Gastrocnemius medialis (tissue), 4 donors: Measurements from ENCODE around the gene RMND1. TPM values are rescaled to one million over a fixed set of nuclear protein-coding genes. Genes with fewer than 3 reads are reported as not detected.
"Not testable (repeated sequence)": the region's sequence is repeated elsewhere in the genome, so short reads cannot be mapped to it uniquely, and the experiment has no call there.

Experiments used
- ATAC-seq, 2 donors: fragments of 150-250 bp; one replicate each; pipeline ENCODE4 v1.9.1; 2016
- DNase-seq, 2 donors: peaks; one replicate each; pipeline ENCODE4 v3.0.0-alpha.2; 2019
- H3K27ac ChIP-seq, 4 donors: fragments of 200-600 bp; sonication (generic); 1 replicate in 1 of 4; 2 replicates in 3 of 4; pipeline ENCODE4 v1.5.1; 2016 to 2018; ENCODE audit warnings: mild to moderate bottlenecking in 2 of 4, moderate library complexity in 1 of 4
- H3K27me3 ChIP-seq, 3 donors: fragments of 200-600 bp; sonication (generic) in 2 of 3; 1 replicate in 1 of 3; 2 replicates in 2 of 3; pipeline versions ENCODE4 v1.5.1 to v1.6.0; 2016 to 2019; ENCODE audit warnings: mild to moderate bottlenecking in 1 of 3, moderate library complexity in 1 of 3
- H3K36me3 ChIP-seq, 2 donors: fragments of 200-600 bp; sonication (generic) in 1 of 2; one replicate each; pipeline ENCODE4 v1.5.1; 2017 to 2018
- H3K4me1 ChIP-seq, 2 donors: fragments of 200-600 bp; sonication (generic) in 1 of 2; one replicate each; pipeline ENCODE4 v1.5.1; 2016 to 2017; ENCODE audit warnings: mild to moderate bottlenecking in 2 of 2
- H3K4me3 ChIP-seq, 4 donors: fragments of 200-600 bp; sonication (generic) in 3 of 4; 1 replicate in 1 of 4; 2 replicates in 3 of 4; pipeline ENCODE4 v1.5.1; 2016 to 2019; ENCODE audit warnings: mild to moderate bottlenecking in 2 of 4
- H3K9me3 ChIP-seq, 3 donors: fragments of 200-600 bp; sonication (generic) in 2 of 3; 1 replicate in 1 of 3; 2 replicates in 2 of 3; pipeline ENCODE4 v1.5.1; 2016 to 2019
- POLR2A ChIP-seq, 2 donors: fragments of 450-650 bp; IDR thresholded peaks; one replicate each; pipeline ENCODE4 v1.6.1; 2017; ENCODE audit warnings: antibody characterized with exemption in 2 of 2, mild to moderate bottlenecking in 2 of 2, moderate library complexity in 2 of 2
- in situ Hi-C, 4 donors: fragments of 200-750 bp; cut with MboI; loops; one replicate each; pipeline versions ENCODE4 v1.15.0 to v1.8.0; 2017; ENCODE audit warnings: low sequenced_read_pairs in 4 of 4
- intact Hi-C: fragments of 100-400 bp; cut with DNase I; formaldehyde crosslinking; loops from one replicate; pipeline ENCODE4 v1.15.1; 2023; ENCODE audit warnings: low total_unique reads
- total RNA-seq, 4 donors: library from RNA; depleted of rRNA; stranded (reverse); fragments of >200 nt; gene quantifications; one replicate each; pipeline versions ENCODE4 v1.1.0 to v1.2.3, GENCODE V29; 2016
- TF ChIP-seq, protein P1 (sequence below), 5 experiments: fragments of 450-650 bp in 3 of 5; fragments of 200-600 bp in 2 of 5; sonication (generic) in 2 of 5; IDR thresholded peaks in 4 of 5; conservative IDR thresholded peaks in 1 of 5; 1 replicate in 4 of 5; 2 replicates in 1 of 5; pipeline ENCODE4 v1.5.1; 2016 to 2019; ENCODE audit warnings: antibody characterized with exemption in 5 of 5, mild to moderate bottlenecking in 3 of 5, moderate library complexity in 3 of 5

RMND1 gene
- total RNA-seq, 4 donors from 2014 or later: 6.4 to 9.6 (median 8.4) TPM

DNA sequence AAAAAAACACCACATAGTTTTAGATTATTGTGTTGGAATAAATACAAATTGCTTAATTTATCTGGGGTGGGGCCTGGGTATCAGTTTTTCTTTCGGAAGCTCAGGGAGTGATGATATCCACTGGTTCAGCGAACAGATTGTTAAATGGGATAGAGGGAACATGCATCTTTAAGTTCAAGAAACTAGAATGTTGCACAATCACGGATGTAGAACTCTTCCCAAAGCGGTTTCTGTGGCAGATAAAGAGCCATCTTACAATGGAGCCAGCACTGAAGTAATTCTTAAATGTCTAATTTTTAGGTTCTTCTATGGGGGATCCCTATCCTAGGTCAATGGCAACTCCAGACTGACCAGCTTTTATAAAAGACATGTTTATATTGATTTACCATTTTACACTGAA, 9.7 kb upstream of the RMND1 start:
- TF ChIP-seq, protein P1, sequence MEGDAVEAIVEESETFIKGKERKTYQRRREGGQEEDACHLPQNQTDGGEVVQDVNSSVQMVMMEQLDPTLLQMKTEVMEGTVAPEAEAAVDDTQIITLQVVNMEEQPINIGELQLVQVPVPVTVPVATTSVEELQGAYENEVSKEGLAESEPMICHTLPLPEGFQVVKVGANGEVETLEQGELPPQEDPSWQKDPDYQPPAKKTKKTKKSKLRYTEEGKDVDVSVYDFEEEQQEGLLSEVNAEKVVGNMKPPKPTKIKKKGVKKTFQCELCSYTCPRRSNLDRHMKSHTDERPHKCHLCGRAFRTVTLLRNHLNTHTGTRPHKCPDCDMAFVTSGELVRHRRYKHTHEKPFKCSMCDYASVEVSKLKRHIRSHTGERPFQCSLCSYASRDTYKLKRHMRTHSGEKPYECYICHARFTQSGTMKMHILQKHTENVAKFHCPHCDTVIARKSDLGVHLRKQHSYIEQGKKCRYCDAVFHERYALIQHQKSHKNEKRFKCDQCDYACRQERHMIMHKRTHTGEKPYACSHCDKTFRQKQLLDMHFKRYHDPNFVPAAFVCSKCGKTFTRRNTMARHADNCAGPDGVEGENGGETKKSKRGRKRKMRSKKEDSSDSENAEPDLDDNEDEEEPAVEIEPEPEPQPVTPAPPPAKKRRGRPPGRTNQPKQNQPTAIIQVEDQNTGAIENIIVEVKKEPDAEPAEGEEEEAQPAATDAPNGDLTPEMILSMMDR (IDR thresholded peaks at IDR 0.05 in 4 of 5, conservative IDR thresholded peaks at IDR 0.05 in 1 of 5): no peak
- no peak for TF ChIP-seq POLR2A (IDR thresholded peaks at IDR 0.05)
- H3K27ac ChIP-seq: no peak overlapping the region
- in situ Hi-C loops: no loop called here
- intact Hi-C loops: no loop called here
- peaks cover 0 to 37% of the 10 kb centered on the region in 2 donors for H3K36me3 ChIP-seq
- H3K4me3 ChIP-seq: no peak overlapping the region
- no peaks in the 10 kb centered on the region for H3K9me3 ChIP-seq
- H3K4me1 ChIP-seq: no peaks in the 10 kb centered on the region
- ATAC-seq (no peak), DNase-seq (no peak)
- no peaks in the 10 kb centered on the region for H3K27me3 ChIP-seq

DNA sequence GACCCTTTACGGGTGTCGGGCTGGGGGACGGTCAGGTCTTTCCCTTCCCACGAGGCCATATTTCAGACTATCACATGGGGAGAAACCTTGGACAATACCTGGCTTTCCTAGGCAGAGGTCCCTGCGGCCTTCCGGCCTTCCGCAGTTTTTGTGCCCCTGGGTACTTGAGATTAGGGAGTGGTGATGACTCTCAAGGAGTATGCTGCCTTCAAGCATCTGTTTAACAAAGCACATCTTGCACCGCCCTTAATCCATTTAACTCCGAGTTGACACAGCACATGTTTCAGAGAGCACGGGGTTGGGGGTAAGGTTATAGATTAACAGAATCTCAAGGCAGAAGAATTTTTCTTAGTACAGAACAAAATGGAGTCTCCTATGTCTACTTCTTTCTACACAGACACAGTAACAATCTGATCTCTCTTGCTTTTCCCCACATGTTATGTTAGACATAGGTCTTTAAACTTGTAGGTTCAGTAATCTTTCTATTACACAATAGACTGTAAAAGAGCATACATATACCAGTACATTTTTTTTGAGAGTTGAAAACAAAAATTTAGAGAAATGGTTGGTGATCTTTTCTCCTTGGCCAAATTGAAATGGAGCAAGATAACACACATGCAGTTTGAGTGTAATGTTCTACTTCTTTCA, 3.9 kb upstream of the RMND1 start:
- in situ Hi-C loops, H3K9me3 ChIP-seq, H3K4me3 ChIP-seq, H3K27me3 ChIP-seq, ATAC-seq, intact Hi-C loops, H3K27ac ChIP-seq, DNase-seq: not testable (repeated sequence)
- H3K36me3 ChIP-seq: peaks cover 0 to 24% of the 10 kb centered on the region in 2 donors
- H3K4me1 ChIP-seq: peaks cover 22 to 29% of the 10 kb centered on the region in 2 donors

DNA sequence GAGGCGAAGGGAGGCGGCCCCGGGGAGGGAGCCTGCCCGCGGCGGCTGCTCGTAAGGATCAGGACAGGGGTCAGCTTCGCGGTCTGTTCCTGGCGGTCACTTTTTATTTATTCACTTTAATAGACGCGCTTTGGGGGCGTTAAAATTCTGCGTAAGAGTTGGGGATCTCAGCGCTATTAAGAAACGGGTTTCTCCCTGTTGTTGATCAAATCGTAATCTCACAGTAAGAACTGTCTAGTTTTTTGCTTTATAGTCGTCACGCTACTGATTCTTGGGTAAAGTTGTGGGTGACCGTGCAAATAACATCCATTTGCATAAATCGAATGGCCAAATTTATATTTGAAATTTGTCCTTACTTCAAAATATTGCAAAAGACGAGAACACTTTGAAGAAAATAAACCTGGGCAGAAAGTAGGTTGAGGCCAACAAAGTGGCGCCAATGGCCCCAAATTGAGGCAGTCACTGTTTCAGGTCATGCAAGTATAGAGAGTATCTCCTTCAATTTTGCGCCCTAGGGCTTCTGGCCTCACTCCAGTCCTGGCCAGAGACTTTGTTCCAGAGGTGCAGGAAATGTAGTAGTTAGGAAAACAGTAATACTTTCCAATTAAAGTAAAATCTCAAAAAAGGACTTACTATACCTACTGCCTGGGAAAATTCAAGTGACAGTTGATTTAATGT, 963 bp upstream of the RMND1 start:
- in situ Hi-C loops (loop anchor here in 2 of 4 donors (5.0 kb wide), 1 partner anchor 61 kb away; the partner anchor contains the start of gene ZBTB2 (in 2 of the 2)), intact Hi-C loops (loop anchor here (1.0 kb wide), 1 partner anchor 63 kb away; no protein-coding TSS in a partner anchor)
- no peak for TF ChIP-seq POLR2A (IDR thresholded peaks at IDR 0.05)
- TF ChIP-seq, protein P1 (IDR thresholded peaks at IDR 0.05 in 4 of 5, conservative IDR thresholded peaks at IDR 0.05 in 1 of 5): no peak
- H3K27ac ChIP-seq: peak overlapping the region; percentile 86 to 97 (median 94)
- no peak for DNase-seq
- H3K9me3 ChIP-seq: no peaks in the 10 kb centered on the region
- ATAC-seq: no peak
- peak overlapping the region; percentile 82 to 94 (median 88) for H3K4me3 ChIP-seq
- H3K36me3 ChIP-seq: no peaks in the 10 kb centered on the region
- H3K27me3 ChIP-seq: no peaks in the 10 kb centered on the region
- H3K4me1 ChIP-seq: peaks cover 22 to 29% of the 10 kb centered on the region in 2 donors

DNA sequence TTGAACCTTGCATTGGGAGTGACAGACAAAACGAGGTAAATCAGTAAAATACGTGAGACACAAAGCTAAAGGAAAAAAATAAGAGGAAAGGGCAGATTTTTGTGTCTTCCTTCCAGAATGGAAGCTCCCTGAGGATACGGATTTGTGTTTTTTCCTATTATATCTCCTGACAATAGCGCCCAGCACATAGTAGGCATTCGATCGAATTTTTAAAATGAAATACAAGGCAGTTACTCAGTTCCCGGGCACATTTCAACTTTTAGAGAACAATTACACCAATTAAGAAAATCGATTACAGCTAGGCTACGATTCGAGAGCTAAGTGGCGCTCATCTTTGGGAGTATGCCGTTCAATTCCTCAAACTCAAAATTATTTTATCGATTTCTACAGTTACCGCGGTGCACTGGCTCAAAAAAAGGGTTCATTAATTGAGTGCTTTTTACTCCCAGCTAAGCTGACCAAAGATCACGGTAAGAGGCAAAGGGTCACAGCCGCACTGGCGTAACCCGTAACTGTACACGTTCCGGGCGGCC, 443 bp downstream of the RMND1 start:
- TF ChIP-seq POLR2A (IDR thresholded peaks at IDR 0.05): no peak
- TF ChIP-seq, protein P1 (IDR thresholded peaks at IDR 0.05 in 4 of 5, conservative IDR thresholded peaks at IDR 0.05 in 1 of 5): no peak
- Histone ChIP-seq H3K36me3 (no peaks in the 10 kb centered on the region), H3K27me3 (no peaks in the 10 kb centered on the region), H3K4me1 (peaks cover 22 to 30% of the 10 kb centered on the region in 2 donors), H3K27ac (peak overlapping the region; percentile 86 to 97 (median 94)), H3K4me3 (peak overlapping the region; percentile 79 to 94 (median 85)), H3K9me3 (no peaks in the 10 kb centered on the region)
- intact Hi-C loops: no loop called here
- ATAC-seq (no peak), DNase-seq (no peak)
- in situ Hi-C loops: loop anchor here in 2 of 4 donors (5.0 kb wide), 1 partner anchor 59 kb away; the partner anchor contains the start of gene ZBTB2 (in 2 of the 2)

DNA sequence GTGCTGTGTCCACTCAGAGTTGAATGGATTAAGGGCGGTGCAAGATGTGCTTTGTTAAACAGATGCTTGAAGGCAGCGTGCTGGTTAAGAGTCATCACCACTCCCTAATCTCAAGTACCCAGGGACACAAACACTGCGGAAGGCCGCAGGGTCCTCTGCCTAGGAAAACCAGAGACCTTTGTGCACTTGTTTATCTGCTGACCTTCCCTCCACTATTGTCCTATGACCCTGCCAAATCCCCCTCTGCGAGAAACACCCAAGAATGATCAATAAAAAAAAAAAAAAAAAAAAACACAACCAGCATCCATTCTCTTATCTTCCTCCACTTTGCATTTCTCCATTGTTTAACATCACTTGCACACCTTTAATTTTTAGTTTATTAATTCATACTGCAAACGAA, 998 bp downstream of the RMND1 start:
- peak overlapping the region in 3 of 4 donors; percentile 79 to 88 (median 82) for H3K4me3 ChIP-seq
- H3K27me3 ChIP-seq, H3K36me3 ChIP-seq, intact Hi-C loops, H3K9me3 ChIP-seq, DNase-seq, ATAC-seq: not testable (repeated sequence)
- H3K4me1 ChIP-seq: peaks cover 28 to 36% of the 10 kb centered on the region in 2 donors
- H3K27ac ChIP-seq: peak overlapping the region in 2 of 4 donors; percentile 94 to 95
- in situ Hi-C loops: loop anchor here in 2 of 4 donors (5.0 kb wide), 1 partner anchor 59 kb away; the partner anchor contains the start of gene ZBTB2 (in 2 of the 2)
